HG02763 (cell line): ENCODE data around the gene DNAI1.
A peak's percentile ranks its signal among the peaks of the same experiment; 100 is the strongest.
"Not testable (repeated sequence)": the region's sequence is repeated elsewhere in the genome, so short reads cannot be mapped to it uniquely, and the experiment has no call there.

ENCODE experiments used
- ATAC-seq: cut with Tn5 transposase; IDR thresholded peaks from one replicate; pipeline ENCODE4 v1.9.1; 2021; ENCODE audit warnings: mild to moderate bottlenecking, moderate library complexity; ENCODE audit not compliant: unreplicated experiment

DNAI1 gene

GRCh38 chr9:34458013-34458958 is at the start of gene DNAI1, which contains the start of gene FAM219A:
Gene DNAI1 (plus strand): TSS chr9:34458805. CDS start chr9:34459006, 201 bp downstream.
Gene FAM219A (minus strand): TSS chr9:34458570. CDS start chr9:34458263, 307 bp downstream.
- ATAC-seq = peak; percentile 97

GRCh38 chr9:34409154-34409553 is 49.5 kb upstream of the DNAI1 start:
- ATAC-seq = no peak

GRCh38 chr9:34412336-34412735 is 46.3 kb upstream of the DNAI1 start:
- ATAC-seq = no peak

GRCh38 chr9:34413231-34413852 is 45.3 kb upstream of the DNAI1 start:
- no peak for ATAC-seq

- ATAC-seq = no peak
Observed at GRCh38 chr9:34417734-34418133, 40.9 kb upstream of the DNAI1 start.

GRCh38 chr9:34419716-34420504 is 38.7 kb upstream of the DNAI1 start:
- no peak for ATAC-seq

GRCh38 chr9:34426347-34427074 is 32.1 kb upstream of the DNAI1 start:
- no peak for ATAC-seq

- no peak for ATAC-seq
Observed at GRCh38 chr9:34428325-34428958, 30.2 kb upstream of the DNAI1 start.

- ATAC-seq = no peak
Observed at GRCh38 chr9:34430843-34431437, 27.7 kb upstream of the DNAI1 start.

- ATAC-seq = no peak
Observed at GRCh38 chr9:34431667-34432066, 26.9 kb upstream of the DNAI1 start.

GRCh38 chr9:34437006-34437925 is 21.3 kb upstream of the DNAI1 start:
- ATAC-seq = no peak

- not testable (repeated sequence) for ATAC-seq
Observed at GRCh38 chr9:34437926-34438307, 20.7 kb upstream of the DNAI1 start.

GRCh38 chr9:34438465-34438864 is 20.1 kb upstream of the DNAI1 start:
- ATAC-seq = not testable (repeated sequence)

GRCh38 chr9:34440017-34440416 is 18.6 kb upstream of the DNAI1 start:
- no peak for ATAC-seq

- ATAC-seq = no peak
Observed at GRCh38 chr9:34442770-34443169, 15.8 kb upstream of the DNAI1 start.

GRCh38 chr9:34443533-34443932 is 15.1 kb upstream of the DNAI1 start:
- ATAC-seq = no peak

GRCh38 chr9:34443976-34444375 is 14.6 kb upstream of the DNAI1 start:
- ATAC-seq = no peak

- no peak for ATAC-seq
Observed at GRCh38 chr9:34446468-34446891, 12.1 kb upstream of the DNAI1 start.

- ATAC-seq = no peak
Observed at GRCh38 chr9:34446951-34447350, 11.7 kb upstream of the DNAI1 start.
